Measurements from ENCODE around the gene KNOP1. TPM values are rescaled to one million over a fixed set of nuclear protein-coding genes. Genes with fewer than 3 reads are reported as not detected.

Gene KNOP1
- total and polyA plus RNA-seq, 2 of the 13 experiments (the other 11 are each of a cell fraction or from before 2014, with no cell fraction given) = 21.2 to 57.5 TPM

GRCh38 chr16:19706846-19707245 is 11.2 kb downstream of the KNOP1 start:
- no peak for FAIRE-seq
- POLR2A ChIA-PET = no interaction called here

GRCh38 chr16:19705843-19706242 is 12.2 kb downstream of the KNOP1 start:
- TF ChIP-seq JUND (CRISPR knock-in tag; IDR thresholded peaks at IDR 0.05) = no peak
- peak; percentile 72 to 80 for TF ChIP-seq MAFK (conservative IDR thresholded peaks at IDR 0.05 in 1 of 2, IDR thresholded peaks at IDR 0.05 in 1 of 2; ENCODE audit: low read length in 2 of 2)
- no peak for TF ChIP-seq KAT7 (CRISPR knock-in tag; IDR thresholded peaks at IDR 0.05; ENCODE audit: borderline replicate concordance)
- TF ChIP-seq MAFF (IDR thresholded peaks at IDR 0.05; ENCODE audit: low read depth, low read length) = peak; percentile 65
- intact Hi-C loops (cut with micrococcal nuclease; ENCODE audit: unreplicated experiment) = no loop called here
- H3K27me3 ChIP-seq (ENCODE audit: control insufficient read depth in 1 of 2, insufficient read depth in 2 of 2, low read length in 2 of 2) = no peaks in the 10 kb centered on the region
- in situ Hi-C loops (cut with HindIII; ENCODE audit: extremely low pct_ligation_motif_present, low pct_unique_long_range_greater_than_20kb) = no loop called here
- WGBS (ENCODE audit: low lambda C conversion rate) = 98% methylated on average over 5 of the region's 5 CpGs
- ChIA-PET CTCF (ENCODE audit: low intra/inter-chr PET ratio, low total read pairs) (no interaction called here), POLR2A (interaction anchor here (1.0 kb wide), 1 partner anchor 13 kb away, joined by 4 read pairs; the partner anchor contains the start of genes IQCK and KNOP1)
- no peak for ATAC-seq
- H2AFZ ChIP-seq (ENCODE audit: low read length) = no peak overlapping the region
- H3K9ac ChIP-seq (ENCODE audit: insufficient read depth, low read depth, low read length) = no peak overlapping the region
- no peak for DNase-seq (ENCODE audit: low spot score)
- no peaks in the 10 kb centered on the region for H3K9me3 ChIP-seq (ENCODE audit: low read length)
- no peak for FAIRE-seq
- peaks cover 53 to 69% of the 10 kb centered on the region in 2 experiments for H3K36me3 ChIP-seq (replicated peaks in 1 of 2; ENCODE audit: control insufficient read depth in 1 of 2, insufficient read depth in 2 of 2, low read length in 2 of 2)
- H3K27ac ChIP-seq (ENCODE audit: extremely low read length, insufficient read depth, low read length) = no peak overlapping the region
- TSS peak; percentile 8 for BruUV-seq (replicated peaks)
- no peak overlapping the region for H3K4me2 ChIP-seq (ENCODE audit: low read depth, low read length)
- no peak overlapping the region for H3K4me3 ChIP-seq (replicated peaks in 1 of 3; ENCODE audit: insufficient read depth in 1 of 3, low read depth in 2 of 3, low read length in 3 of 3)
- H4K20me1 ChIP-seq (ENCODE audit: insufficient read depth, low read length) = no peaks in the 10 kb centered on the region
- H3K79me2 ChIP-seq (ENCODE audit: insufficient read depth, low read length) = no peaks in the 10 kb centered on the region
- peaks cover 11% of the 10 kb centered on the region for H3K4me1 ChIP-seq (ENCODE audit: insufficient read depth, low read length)

More at GRCh38 chr16:19706846-19707245, 11.2 kb downstream of the KNOP1 start:
- in situ Hi-C loops (cut with HindIII; ENCODE audit: extremely low pct_ligation_motif_present, low pct_unique_long_range_greater_than_20kb) (no loop called here), intact Hi-C loops (cut with micrococcal nuclease; ENCODE audit: unreplicated experiment) (no loop called here)
- Histone ChIP-seq H3K27ac (ENCODE audit: extremely low read length, insufficient read depth, low read length) (no peak overlapping the region), H3K9ac (ENCODE audit: insufficient read depth, low read depth, low read length) (no peak overlapping the region), H3K4me3 (replicated peaks in 1 of 3; ENCODE audit: insufficient read depth in 1 of 3, low read depth in 2 of 3, low read length in 3 of 3) (no peak overlapping the region), H3K4me1 (ENCODE audit: insufficient read depth, low read length) (peaks cover 16% of the 10 kb centered on the region), H3K9me3 (ENCODE audit: low read length) (no peaks in the 10 kb centered on the region), H3K4me2 (ENCODE audit: low read depth, low read length) (no peak overlapping the region), H2AFZ (ENCODE audit: low read length) (no peak overlapping the region), H3K79me2 (ENCODE audit: insufficient read depth, low read length) (peaks cover 7% of the 10 kb centered on the region), H4K20me1 (ENCODE audit: insufficient read depth, low read length) (peaks cover 3% of the 10 kb centered on the region), H3K27me3 (ENCODE audit: control insufficient read depth in 1 of 2, insufficient read depth in 2 of 2, low read length in 2 of 2) (no peaks in the 10 kb centered on the region), H3K36me3 (replicated peaks in 1 of 2; ENCODE audit: control insufficient read depth in 1 of 2, insufficient read depth in 2 of 2, low read length in 2 of 2) (peaks cover 54 to 69% of the 10 kb centered on the region in 2 experiments)
- CTCF ChIA-PET (ENCODE audit: low intra/inter-chr PET ratio, low total read pairs) = no interaction called here
- BruUV-seq (replicated peaks) = no TSS peak
- WGBS (ENCODE audit: low lambda C conversion rate) = 97% methylated on average over 15 of the region's 15 CpGs
- no peak for DNase-seq (ENCODE audit: low spot score)
- no peak for TF ChIP-seq ZNF3 (CRISPR knock-in tag; IDR thresholded peaks at IDR 0.05)
- TF ChIP-seq SMARCE1 (IDR thresholded peaks at IDR 0.05; ENCODE audit: borderline replicate concordance) = no peak
- TF ChIP-seq MAZ (IDR thresholded peaks at IDR 0.05; ENCODE audit: borderline replicate concordance, low read depth, low read length) = no peak
- TF ChIP-seq MAZ (CRISPR knock-in tag; IDR thresholded peaks at IDR 0.05; ENCODE audit: low read depth) = no peak
- TF ChIP-seq HNF4A (CRISPR knock-in tag; IDR thresholded peaks at IDR 0.05) = no peak
- TF ChIP-seq PRMT3 (CRISPR knock-in tag; IDR thresholded peaks at IDR 0.05; ENCODE audit: borderline replicate concordance, low read depth) = no peak
- TF ChIP-seq KLF13 (CRISPR knock-in tag; IDR thresholded peaks at IDR 0.05) = no peak
- no peak for TF ChIP-seq ZNF746 (CRISPR knock-in tag; IDR thresholded peaks at IDR 0.05)
- TF ChIP-seq ATF7 (IDR thresholded peaks at IDR 0.05) = no peak
- no peak for TF ChIP-seq ATF7 (CRISPR knock-in tag; IDR thresholded peaks at IDR 0.05)
- TF ChIP-seq ZNF749 (CRISPR knock-in tag; IDR thresholded peaks at IDR 0.05; ENCODE audit: borderline replicate concordance) = no peak
- no peak for TF ChIP-seq ZBTB7B (CRISPR knock-in tag; IDR thresholded peaks at IDR 0.05)
- TF ChIP-seq ZFP36L2 (CRISPR knock-in tag; IDR thresholded peaks at IDR 0.05) = no peak
- ATAC-seq = no peak

All from HepG2 (cell line).